ENCODE measurements around the gene ROR2.

Gene ROR2

DNA sequence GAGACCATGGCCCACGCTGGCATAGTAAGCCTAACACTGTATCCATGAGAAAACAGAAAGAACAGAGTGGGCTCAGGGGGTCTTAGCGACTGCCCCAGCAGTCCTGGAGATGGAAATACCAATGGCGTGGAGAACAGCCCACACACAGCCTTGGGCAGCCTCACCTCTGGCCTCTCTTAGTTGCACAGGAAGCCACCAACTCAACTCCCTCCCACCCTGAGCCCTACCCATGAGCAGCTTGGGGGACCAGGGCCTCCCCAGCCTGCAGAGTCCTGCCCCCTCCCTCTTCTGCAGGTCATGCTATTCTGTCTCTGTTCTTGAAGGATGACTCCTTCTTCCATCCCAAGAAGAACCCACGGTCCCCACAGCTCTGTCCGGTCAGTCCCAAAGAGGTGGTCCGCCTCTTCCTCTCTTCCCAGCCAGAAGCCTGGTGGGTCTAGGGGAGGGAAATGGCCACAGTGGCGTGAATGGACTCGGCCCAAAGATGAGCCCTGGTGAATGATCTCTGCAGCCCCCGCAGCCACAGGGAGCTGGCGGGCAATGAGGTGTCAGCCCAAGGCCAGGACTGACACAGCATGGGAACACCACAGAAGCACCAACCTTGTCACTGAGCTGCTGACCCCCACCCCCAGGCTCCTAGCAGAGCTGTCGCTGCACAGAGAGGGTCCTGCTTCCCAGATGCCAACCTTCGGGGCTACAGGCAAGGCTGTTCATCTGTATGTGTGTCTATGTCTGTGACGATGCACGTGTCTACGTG, 131.2 kb downstream of the ROR2 start:
- H3K4me1 ChIP-seq = peaks cover 3% of the 10 kb centered on the region; the same call in 1 of the 2 replicates
- H3K4me3 ChIP-seq (ENCODE audit: low read depth, low read length) = no peak overlapping the region
- H3K36me3 ChIP-seq = no peaks in the 10 kb centered on the region
- no peaks in the 10 kb centered on the region for H3K9me3 ChIP-seq
- H3K27me3 ChIP-seq = no peaks in the 10 kb centered on the region
- TF ChIP-seq, protein P1, sequence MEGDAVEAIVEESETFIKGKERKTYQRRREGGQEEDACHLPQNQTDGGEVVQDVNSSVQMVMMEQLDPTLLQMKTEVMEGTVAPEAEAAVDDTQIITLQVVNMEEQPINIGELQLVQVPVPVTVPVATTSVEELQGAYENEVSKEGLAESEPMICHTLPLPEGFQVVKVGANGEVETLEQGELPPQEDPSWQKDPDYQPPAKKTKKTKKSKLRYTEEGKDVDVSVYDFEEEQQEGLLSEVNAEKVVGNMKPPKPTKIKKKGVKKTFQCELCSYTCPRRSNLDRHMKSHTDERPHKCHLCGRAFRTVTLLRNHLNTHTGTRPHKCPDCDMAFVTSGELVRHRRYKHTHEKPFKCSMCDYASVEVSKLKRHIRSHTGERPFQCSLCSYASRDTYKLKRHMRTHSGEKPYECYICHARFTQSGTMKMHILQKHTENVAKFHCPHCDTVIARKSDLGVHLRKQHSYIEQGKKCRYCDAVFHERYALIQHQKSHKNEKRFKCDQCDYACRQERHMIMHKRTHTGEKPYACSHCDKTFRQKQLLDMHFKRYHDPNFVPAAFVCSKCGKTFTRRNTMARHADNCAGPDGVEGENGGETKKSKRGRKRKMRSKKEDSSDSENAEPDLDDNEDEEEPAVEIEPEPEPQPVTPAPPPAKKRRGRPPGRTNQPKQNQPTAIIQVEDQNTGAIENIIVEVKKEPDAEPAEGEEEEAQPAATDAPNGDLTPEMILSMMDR (IDR thresholded peaks at IDR 0.05; ENCODE audit: low read depth, low read length) = no peak
- DNase-seq = no peak

DNA sequence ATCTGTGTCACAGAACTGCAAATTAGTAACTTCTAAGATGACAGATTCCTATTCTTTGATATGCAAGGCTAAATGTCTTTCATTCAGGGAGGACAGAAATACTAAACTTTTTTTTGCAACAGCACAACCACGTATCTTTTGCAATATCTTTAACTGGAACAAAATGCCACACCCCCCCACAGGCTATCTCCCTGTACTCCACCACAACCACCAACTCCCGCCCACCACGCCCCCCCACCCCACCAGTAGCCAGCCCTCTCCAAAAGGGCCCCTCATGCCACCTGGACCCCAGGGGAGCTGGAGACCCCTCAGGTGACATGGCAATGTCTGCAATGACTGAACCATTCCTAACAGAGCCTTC, 131.8 kb downstream of the ROR2 start:
- Histone ChIP-seq H3K9me3 (no peaks in the 10 kb centered on the region), H3K27me3 (no peaks in the 10 kb centered on the region), H3K36me3 (no peaks in the 10 kb centered on the region), H3K4me1 (peaks cover 3% of the 10 kb centered on the region; the same call in 1 of the 2 replicates), H3K4me3 (ENCODE audit: low read depth, low read length) (no peak overlapping the region)
- no peak for DNase-seq
- TF ChIP-seq, protein P1 (IDR thresholded peaks at IDR 0.05; ENCODE audit: low read depth, low read length) = no peak

DNA sequence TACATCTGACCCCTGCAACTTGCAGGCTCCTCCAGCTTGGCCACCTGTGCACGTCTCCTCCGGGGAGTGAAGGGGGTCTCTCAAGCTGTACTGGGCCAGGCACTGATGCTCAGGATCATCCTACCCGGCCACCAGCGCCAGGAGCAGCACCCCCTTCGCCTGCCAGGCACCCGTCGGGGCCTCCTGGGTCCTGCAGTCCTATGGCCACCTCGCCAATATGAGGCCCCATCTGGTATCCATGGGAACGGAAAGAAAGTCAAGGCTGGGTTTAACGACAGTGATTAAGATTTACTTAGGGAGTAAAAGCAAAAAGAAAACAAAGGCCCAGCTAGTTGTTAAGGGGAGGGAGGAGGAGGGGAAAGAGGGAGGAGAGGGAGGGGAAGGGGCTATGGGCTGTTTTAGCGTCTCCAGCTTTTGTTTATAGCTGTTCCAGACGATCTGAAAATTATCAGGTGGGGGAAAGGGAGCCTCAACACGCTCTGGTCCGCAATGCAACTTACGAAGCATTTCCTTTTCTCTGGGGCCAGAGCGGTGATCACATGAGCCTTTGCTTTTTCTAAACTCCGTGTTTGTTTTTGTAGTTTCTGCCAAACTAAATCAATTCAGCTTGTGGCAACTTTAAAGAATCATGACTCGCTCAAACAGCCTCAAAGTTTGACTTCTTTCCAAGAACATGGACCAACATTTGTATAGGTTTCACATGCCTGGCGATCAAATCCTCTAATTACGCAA, 132.4 kb downstream of the ROR2 start:
- no peaks in the 10 kb centered on the region for H3K9me3 ChIP-seq
- peaks cover 3% of the 10 kb centered on the region; the same call in 1 of the 2 replicates for H3K4me1 ChIP-seq
- no peak for DNase-seq
- H3K4me3 ChIP-seq (ENCODE audit: low read depth, low read length) = no peak overlapping the region
- TF ChIP-seq, protein P1 (IDR thresholded peaks at IDR 0.05; ENCODE audit: low read depth, low read length) = no peak
- H3K27me3 ChIP-seq = no peaks in the 10 kb centered on the region
- H3K36me3 ChIP-seq = no peaks in the 10 kb centered on the region

DNA sequence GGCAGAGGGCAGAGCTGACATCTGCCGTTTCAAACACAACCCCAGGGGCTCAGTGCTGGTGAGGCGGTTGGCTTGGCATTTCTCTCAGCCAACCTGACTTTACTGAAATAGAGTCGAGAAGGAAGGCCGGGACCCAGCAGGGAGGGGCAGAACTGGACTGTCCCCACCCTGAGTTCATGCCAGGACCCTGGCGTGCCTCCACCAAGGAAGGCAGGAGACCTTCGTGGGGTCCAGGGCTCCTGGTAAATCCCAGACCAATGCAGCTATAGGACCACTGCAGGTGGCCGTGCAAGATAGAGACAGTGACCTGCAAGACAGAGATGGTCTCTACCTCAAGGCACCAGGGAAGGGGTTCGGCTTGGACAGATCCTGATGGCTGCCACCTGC, 132.9 kb downstream of the ROR2 start:
- Histone ChIP-seq H3K4me3 (ENCODE audit: low read depth, low read length) (no peak overlapping the region), H3K36me3 (no peaks in the 10 kb centered on the region), H3K4me1 (peaks cover 3% of the 10 kb centered on the region), H3K9me3 (no peaks in the 10 kb centered on the region), H3K27me3 (no peaks in the 10 kb centered on the region)
- no peak for DNase-seq
- TF ChIP-seq, protein P1 (IDR thresholded peaks at IDR 0.05; ENCODE audit: low read depth, low read length) = no peak

DNA sequence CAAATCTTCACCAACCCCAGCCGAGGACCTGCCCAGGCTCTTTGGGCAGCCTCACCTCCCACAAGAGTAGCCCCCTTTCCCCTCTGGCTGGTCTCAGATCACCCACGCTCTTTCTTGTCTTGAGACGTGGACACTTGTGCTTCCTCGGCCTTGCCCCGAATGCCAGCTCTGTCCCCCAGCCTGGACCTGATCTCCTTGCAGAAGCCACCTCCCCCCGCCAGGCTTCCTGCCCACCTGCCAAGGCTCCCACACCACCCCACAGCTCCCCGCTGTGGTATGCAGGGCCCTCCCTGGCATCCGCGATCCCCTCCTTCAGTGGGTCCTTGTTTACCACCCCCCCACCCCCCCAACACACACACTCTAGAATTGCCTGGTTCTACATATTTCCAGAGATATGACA, 133.7 kb downstream of the ROR2 start:
- no peaks in the 10 kb centered on the region for H3K36me3 ChIP-seq
- TF ChIP-seq, protein P1 (IDR thresholded peaks at IDR 0.05; ENCODE audit: low read depth, low read length) = no peak
- no peak for DNase-seq
- peaks cover 7% of the 10 kb centered on the region for H3K4me1 ChIP-seq
- H3K4me3 ChIP-seq (ENCODE audit: low read depth, low read length) = no peak overlapping the region
- no peaks in the 10 kb centered on the region for H3K9me3 ChIP-seq
- no peaks in the 10 kb centered on the region for H3K27me3 ChIP-seq

DNA sequence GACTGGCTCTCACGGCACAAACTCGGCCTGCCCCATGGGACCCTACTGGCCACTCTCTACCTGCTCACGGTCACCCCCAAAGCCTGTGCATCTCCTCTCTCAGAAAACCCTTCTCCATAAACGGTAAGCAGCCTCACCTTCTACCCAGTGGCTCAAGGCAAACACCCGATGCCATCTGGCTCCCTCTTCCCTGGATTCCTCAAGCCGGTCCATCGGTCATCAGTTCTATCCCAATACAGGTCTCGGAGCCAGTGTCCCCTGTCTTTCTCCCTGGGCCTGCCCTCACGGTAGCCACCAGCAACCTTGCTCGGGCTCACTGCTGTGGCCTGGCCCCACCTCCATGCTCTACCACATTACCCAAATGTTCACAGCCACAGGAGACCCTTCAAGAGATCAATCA, 134.1 kb downstream of the ROR2 start:
- no peaks in the 10 kb centered on the region for H3K36me3 ChIP-seq
- TF ChIP-seq, protein P1 (IDR thresholded peaks at IDR 0.05; ENCODE audit: low read depth, low read length) = no peak
- no peaks in the 10 kb centered on the region for H3K9me3 ChIP-seq

More for the DNA sequence above, 134.1 kb downstream of the ROR2 start:
- Histone ChIP-seq H3K27me3 (no peaks in the 10 kb centered on the region), H3K4me3 (ENCODE audit: low read depth, low read length) (no peak overlapping the region), H3K4me1 (peaks cover 7% of the 10 kb centered on the region)
- DNase-seq = no peak

All from BE2C (cell line).